GM12873 (cell line): Measurements from ENCODE around the gene WDR7.
A peak's percentile ranks its signal among the peaks of the same experiment; 100 is the strongest.

ENCODE experiments used
- CTCF ChIP-seq: IDR thresholded peaks from 2 replicates; pipeline ENCODE4 v1.5.1; 2012; ENCODE audit warnings: low read depth, mild to moderate bottlenecking, moderate library complexity, low read length, control low read depth; ENCODE audit not compliant: insufficient read depth; ENCODE audit errors: missing control alignments

Gene WDR7

DNA sequence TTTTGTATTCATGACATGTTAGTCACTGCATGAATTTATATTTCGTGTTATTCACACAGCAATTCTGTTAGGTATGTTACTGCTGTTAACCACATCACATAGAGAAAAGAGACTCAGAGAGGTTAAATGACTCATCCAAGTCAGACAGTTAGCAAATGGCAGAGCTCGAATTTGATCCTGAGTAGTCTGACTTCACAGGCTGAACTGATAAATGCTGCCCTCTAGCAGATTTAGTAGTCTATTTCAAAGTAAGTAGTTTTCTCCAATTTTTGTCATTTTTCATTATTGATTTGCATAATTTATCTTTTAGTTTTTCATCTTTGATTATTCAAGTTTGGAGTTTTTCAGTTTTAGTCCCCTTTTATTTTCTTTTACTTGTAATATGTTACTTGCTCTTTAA, 58.3 kb downstream of the WDR7 start:
- TF ChIP-seq CTCF, result peak; percentile 31

GRCh38 chr18:56711708-56712445, 60.7 kb downstream of the WDR7 start:
- no peak for TF ChIP-seq CTCF

DNA sequence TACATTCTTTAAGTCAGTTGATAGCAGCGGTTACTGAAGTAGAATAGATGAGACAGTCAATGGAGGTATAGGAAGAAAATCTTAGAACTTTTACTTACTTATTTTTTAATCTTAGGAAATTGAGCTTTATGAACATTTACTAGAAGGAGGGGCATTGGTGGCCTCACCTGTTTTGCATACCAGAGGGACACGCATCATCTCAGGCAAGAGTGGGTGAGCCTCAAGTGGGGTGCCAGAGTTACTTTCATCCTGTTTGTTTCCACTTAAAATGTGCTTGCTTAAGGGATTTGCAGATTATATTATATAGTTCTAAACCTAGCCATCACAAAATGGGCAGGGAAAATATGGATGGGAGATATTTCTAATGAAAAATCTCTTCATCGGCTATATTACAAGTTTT, 61.6 kb downstream of the WDR7 start:
- no peak for TF ChIP-seq CTCF

DNA sequence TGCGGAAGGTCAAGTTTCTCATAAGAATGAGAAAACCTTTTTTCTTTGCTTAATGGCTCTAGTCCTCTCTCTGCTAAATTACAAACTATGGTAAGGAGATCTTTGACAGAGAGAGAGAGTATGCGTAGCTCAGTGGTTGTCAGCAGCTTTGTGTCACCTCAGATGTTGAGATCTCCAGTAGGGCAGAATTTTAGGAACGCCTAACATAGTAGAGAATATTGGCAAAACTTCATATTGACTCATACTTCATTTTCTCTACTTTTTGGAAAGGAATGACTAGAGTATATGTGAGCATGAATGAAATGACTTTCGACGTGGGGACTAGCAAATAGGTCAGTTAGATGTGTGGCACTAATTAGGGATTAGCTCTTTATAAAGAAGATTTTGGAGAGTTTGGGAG, 64.0 kb downstream of the WDR7 start:
- TF ChIP-seq CTCF, result no peak

GRCh38 chr18:56716692-56717146, 65.6 kb downstream of the WDR7 start:
- no peak for TF ChIP-seq CTCF

DNA sequence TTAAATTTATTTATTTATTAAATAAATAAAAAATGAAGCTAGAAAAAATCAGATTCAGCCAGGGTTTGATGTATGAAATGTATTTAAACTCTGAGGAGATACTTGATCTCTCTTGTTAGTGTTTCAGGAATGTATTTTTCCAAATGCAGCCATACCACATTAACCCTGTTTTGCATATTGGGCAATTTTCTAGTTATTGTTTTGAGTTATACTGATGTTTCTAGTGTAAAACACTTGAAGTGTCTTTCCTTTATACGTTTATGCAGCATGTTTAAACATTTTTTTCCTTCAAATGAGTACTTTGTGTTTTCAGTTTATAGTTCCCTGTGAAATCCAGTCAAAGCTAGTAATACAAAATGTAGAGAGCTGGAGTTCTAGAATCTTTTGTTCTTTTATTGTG, 69.9 kb downstream of the WDR7 start:
- TF ChIP-seq CTCF, result no peak

GRCh38 chr18:56721491-56721890, 70.3 kb downstream of the WDR7 start:
- no peak for TF ChIP-seq CTCF
